GM10248 (cell line): ENCODE measurements around the gene CDAN1.
"Not testable (repeated sequence)": the region's sequence is repeated elsewhere in the genome, so short reads cannot be mapped to it uniquely, and the experiment has no call there.

ENCODE experiments used
- CTCF ChIA-PET: fragments of 300-600 bp; sonication (Branson Sonifier 250); formaldehyde crosslinking; extraction: SDS; loops from one replicate; lab custom pipeline; 2021; ENCODE audit warnings: antibody characterized with exemption; lab: Yijun Ruan, JAX
- POLR2A ChIA-PET: fragments of 350-650 bp; sonication (Branson Sonifier 250); formaldehyde crosslinking; extraction: SDS; loops from one replicate; lab custom pipeline; 2020; ENCODE audit warnings: antibody characterized with exemption; lab: Yijun Ruan, JAX
- DNase-seq: peaks from one replicate; pipeline ENCODE4 v3.0.0; 2012; ENCODE audit errors: extremely low spot score
- TF ChIP-seq, protein P1 (sequence below): IDR thresholded peaks from 2 replicates; pipeline ENCODE4 v1.5.1; 2012; ENCODE audit warnings: mild to moderate bottlenecking, low read depth; ENCODE audit errors: extremely low read depth, missing control alignments, control extremely low read depth

Gene CDAN1

DNA sequence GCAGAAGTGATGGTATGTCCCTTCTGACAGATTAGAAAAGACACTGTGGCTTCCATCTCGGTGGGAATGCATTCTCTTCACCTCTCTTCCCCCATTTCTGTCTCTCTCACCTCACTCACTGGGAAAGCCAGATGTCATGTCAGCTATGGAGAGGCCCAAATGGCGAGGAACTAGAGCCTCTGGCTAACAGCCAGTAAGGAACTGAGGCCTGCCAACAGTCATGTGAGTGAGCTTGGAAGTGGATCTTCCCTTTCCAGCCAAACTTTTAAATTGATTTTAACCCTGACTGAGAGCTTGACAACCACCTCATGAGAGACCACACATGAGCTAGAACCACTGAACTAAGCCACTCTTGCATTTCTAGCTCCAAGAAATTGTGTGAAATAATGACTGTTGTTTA, 35.2 kb upstream of the CDAN1 start:
- ChIA-PET POLR2A (no interaction called here), CTCF (interaction anchor here (1.1 to 1.3 kb wide), 2 partner anchors 14 to 20 kb away, joined by 3 to 4 read pairs; no protein-coding TSS in a partner anchor)
- no peak for DNase-seq
- TF ChIP-seq, protein P1, sequence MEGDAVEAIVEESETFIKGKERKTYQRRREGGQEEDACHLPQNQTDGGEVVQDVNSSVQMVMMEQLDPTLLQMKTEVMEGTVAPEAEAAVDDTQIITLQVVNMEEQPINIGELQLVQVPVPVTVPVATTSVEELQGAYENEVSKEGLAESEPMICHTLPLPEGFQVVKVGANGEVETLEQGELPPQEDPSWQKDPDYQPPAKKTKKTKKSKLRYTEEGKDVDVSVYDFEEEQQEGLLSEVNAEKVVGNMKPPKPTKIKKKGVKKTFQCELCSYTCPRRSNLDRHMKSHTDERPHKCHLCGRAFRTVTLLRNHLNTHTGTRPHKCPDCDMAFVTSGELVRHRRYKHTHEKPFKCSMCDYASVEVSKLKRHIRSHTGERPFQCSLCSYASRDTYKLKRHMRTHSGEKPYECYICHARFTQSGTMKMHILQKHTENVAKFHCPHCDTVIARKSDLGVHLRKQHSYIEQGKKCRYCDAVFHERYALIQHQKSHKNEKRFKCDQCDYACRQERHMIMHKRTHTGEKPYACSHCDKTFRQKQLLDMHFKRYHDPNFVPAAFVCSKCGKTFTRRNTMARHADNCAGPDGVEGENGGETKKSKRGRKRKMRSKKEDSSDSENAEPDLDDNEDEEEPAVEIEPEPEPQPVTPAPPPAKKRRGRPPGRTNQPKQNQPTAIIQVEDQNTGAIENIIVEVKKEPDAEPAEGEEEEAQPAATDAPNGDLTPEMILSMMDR = no peak

GRCh38 chr15:42766109-42766508, 29.2 kb upstream of the CDAN1 start:
- CTCF ChIA-PET, POLR2A ChIA-PET, DNase-seq: not testable (repeated sequence)

- CTCF ChIA-PET = not testable (repeated sequence)
Measured at GRCh38 chr15:42764154-42764731, 27.3 kb upstream of the CDAN1 start.

DNA sequence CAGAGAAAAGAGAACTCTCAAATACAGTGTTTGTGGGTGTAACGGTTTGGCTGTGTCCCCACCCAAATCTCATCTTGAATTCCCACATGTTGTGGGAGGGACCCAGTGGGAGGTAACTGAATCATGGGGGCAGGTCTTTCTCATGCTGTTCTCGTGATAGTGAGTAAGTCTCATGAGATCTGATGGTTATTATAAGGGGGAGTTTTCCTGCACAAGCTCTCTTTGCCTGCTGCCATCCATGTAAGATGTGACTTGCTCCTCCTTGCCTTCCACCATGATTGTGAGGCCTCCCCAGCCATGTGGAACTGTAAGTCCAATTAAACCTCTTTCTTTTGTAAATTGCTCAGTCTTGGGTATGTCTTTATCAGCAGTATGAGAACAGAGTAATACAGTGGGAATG, 24.9 kb upstream of the CDAN1 start:
- POLR2A ChIA-PET, CTCF ChIA-PET, DNase-seq: not testable (repeated sequence)

More at GRCh38 chr15:42764154-42764731, 27.3 kb upstream of the CDAN1 start:
- DNase-seq, POLR2A ChIA-PET: not testable (repeated sequence)

DNA sequence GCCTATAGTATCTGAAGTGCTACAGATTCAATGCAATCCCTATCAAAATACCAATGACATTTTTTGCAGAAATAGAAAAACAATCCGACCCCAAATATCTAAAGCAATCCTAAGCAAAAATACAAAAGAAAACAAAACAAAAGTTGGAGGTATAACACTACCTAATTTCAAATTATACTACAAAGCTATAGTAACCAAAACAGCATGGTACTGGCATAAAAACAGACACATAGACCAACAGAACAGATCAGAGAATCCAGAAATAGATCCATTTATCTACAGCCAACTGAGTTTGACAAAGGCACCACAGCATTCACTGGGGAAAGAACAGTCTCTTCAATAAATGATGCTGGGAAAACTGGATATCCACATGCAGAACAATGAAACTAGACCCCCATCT, 23.8 kb upstream of the CDAN1 start:
- TF ChIP-seq, protein P1 = no peak
- CTCF ChIA-PET = no interaction called here
- no peak for DNase-seq
- POLR2A ChIA-PET = no interaction called here

GRCh38 chr15:42759093-42759492, 22.2 kb upstream of the CDAN1 start:
- ChIA-PET POLR2A (no interaction called here), CTCF (no interaction called here)
- TF ChIP-seq, protein P1 = no peak
- DNase-seq = no peak

- TF ChIP-seq, protein P1 = no peak
- POLR2A ChIA-PET = no interaction called here
- no peak for DNase-seq
- CTCF ChIA-PET = interaction anchor here (1.4 kb wide), 1 partner anchor 19 kb away, joined by 3 read pairs; no protein-coding TSS in a partner anchor
Measured at GRCh38 chr15:42750306-42750705, 13.4 kb upstream of the CDAN1 start.

DNA sequence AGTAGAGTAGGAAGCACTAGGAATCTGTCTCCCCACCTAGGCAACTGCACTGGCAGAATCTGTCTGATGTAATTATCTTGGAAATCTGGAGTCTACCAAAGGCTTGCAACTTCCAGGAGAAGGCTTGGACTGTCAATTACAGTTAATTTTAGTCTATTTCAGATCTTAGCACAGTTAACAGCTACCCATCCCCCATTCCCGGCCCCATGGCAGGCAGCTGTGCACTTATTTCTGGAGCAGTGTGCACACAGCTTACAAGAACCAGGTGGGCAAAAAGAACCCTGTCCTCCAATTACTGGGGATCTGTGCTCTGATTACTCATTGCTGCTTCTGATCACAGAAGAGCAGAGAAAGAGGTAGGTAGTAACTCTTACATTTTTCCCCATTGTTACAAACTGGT, 12.3 kb upstream of the CDAN1 start:
- DNase-seq = no peak
- POLR2A ChIA-PET = no interaction called here
- CTCF ChIA-PET = no interaction called here
- TF ChIP-seq, protein P1 = no peak
